ENCODE measurements around the gene TRIM31. TPM values are rescaled to one million over a fixed set of nuclear protein-coding genes. Genes with fewer than 3 reads are reported as not detected.
"Not testable (repeated sequence)": the region's sequence is repeated elsewhere in the genome, so short reads cannot be mapped to it uniquely, and the experiment has no call there.

The TRIM31 gene
- total and polyA plus RNA-seq, 4 donors, result 0.16 to 1.3 (median 0.48) TPM

DNA sequence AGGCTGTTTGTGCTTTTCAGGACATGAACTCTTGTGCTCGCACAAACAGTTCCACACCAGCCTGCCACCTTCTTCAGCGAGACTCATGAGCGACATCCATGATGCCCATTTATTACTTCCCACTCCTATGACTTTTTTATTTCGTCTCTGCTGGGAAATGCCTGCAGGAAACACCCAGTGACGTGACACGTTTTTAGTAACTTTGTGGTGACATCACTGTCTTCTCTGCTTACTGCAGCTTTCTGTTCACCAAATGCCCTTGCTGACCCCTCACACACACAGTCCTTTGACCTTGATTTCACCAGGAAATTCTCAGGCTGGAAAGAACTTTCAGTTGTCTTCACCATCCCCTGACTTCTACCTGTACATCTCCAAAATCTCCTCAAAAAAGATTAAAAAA, 31.9 kb upstream of the TRIM31 start:
- WGBS, result 62% methylated on average over 6 of the region's 6 CpGs
- no peak for TF ChIP-seq HNF4G (IDR thresholded peaks at IDR 0.05)
- no peak for DNase-seq (ENCODE audit: low spot score)
- Histone ChIP-seq H3K4me1 (ENCODE audit: control insufficient read depth in 4 of 4, insufficient read depth in 4 of 4, low read length in 3 of 4) (no peaks in the 10 kb centered on the region), H3K9ac (ENCODE audit: low read depth in 1 of 2, low read length in 2 of 2) (no peak overlapping the region), H3K27ac (ENCODE audit: low read depth in 1 of 2, low read length in 2 of 2) (no peak overlapping the region), H3K36me3 (ENCODE audit: control insufficient read depth in 4 of 4, insufficient read depth in 3 of 4, low read depth in 1 of 4, low read length in 3 of 4) (no peaks in the 10 kb centered on the region), H3K27me3 (ENCODE audit: control insufficient read depth in 4 of 4, insufficient read depth in 4 of 4, low read length in 3 of 4) (peaks cover 0 to 8% (median 0%) of the 10 kb centered on the region in 4 donors), H3K4me3 (ENCODE audit: low read depth in 1 of 3, low read length in 3 of 3) (no peak overlapping the region), H3K9me3 (ENCODE audit: control insufficient read depth in 4 of 4, low read length in 3 of 4) (no peaks in the 10 kb centered on the region)

- Histone ChIP-seq H3K4me3 (ENCODE audit: low read depth in 1 of 3, low read length in 3 of 3) (no peak overlapping the region), H3K27ac (ENCODE audit: low read depth in 1 of 2, low read length in 2 of 2) (no peak overlapping the region), H3K36me3 (ENCODE audit: control insufficient read depth in 4 of 4, insufficient read depth in 3 of 4, low read depth in 1 of 4, low read length in 3 of 4) (no peaks in the 10 kb centered on the region), H3K27me3 (ENCODE audit: control insufficient read depth in 4 of 4, insufficient read depth in 4 of 4, low read length in 3 of 4) (peaks cover 0 to 8% (median 0%) of the 10 kb centered on the region in 4 donors), H3K4me1 (ENCODE audit: control insufficient read depth in 4 of 4, insufficient read depth in 4 of 4, low read length in 3 of 4) (no peaks in the 10 kb centered on the region), H3K9me3 (ENCODE audit: control insufficient read depth in 4 of 4, low read length in 3 of 4) (no peaks in the 10 kb centered on the region), H3K9ac (ENCODE audit: low read depth in 1 of 2, low read length in 2 of 2) (no peak overlapping the region)
- no peak for DNase-seq (ENCODE audit: low spot score)
- TF ChIP-seq HNF4G (IDR thresholded peaks at IDR 0.05) (no peak), TAF1 (conservative IDR thresholded peaks at IDR 0.05) (no peak), SP1 (IDR thresholded peaks at IDR 0.05) (no peak), REST (IDR thresholded peaks at IDR 0.05) (no peak), EGR1 (IDR thresholded peaks at IDR 0.05; ENCODE audit: low read depth in 2 of 2) (no peak), FOXA2 (IDR thresholded peaks at IDR 0.05) (no peak), RAD21 (IDR thresholded peaks at IDR 0.05) (no peak), ZBTB33 (IDR thresholded peaks at IDR 0.05) (no peak), FOXA1 (IDR thresholded peaks at IDR 0.05) (no peak), GABPA (IDR thresholded peaks at IDR 0.05 in 1 of 2, conservative IDR thresholded peaks at IDR 0.05 in 1 of 2) (no peak)
- TF ChIP-seq, protein P1, sequence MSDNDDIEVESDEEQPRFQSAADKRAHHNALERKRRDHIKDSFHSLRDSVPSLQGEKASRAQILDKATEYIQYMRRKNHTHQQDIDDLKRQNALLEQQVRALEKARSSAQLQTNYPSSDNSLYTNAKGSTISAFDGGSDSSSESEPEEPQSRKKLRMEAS (IDR thresholded peaks at IDR 0.05), result no peak
- WGBS, result 62% methylated on average over 2 of the region's 2 CpGs
Measured at GRCh38 chr6:30143780-30144179, 30.9 kb upstream of the TRIM31 start.

DNA sequence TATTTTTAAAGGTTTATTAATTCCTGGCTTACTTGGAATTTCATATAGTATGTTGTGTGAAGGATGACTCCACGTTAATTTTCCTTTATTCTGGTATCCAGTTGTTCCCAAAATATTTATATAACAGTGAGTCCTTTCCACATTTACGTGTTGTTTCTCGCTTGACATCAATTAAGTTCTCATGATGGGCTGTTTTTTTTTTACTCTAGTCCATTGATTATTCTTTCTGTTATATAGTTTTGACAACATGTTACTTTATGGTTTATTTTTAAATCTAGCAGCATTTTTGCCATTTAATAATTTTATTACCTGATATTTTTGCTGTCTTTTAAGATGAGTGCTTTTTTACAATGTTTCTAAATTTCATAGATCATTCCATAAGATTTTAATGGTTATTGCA, 29.8 kb upstream of the TRIM31 start:
- Histone ChIP-seq H3K4me3 (ENCODE audit: low read depth in 1 of 3, low read length in 3 of 3) (no peak overlapping the region), H3K9ac (ENCODE audit: low read depth in 1 of 2, low read length in 2 of 2) (no peak overlapping the region), H3K27ac (ENCODE audit: low read depth in 1 of 2, low read length in 2 of 2) (no peak overlapping the region), H3K27me3 (ENCODE audit: control insufficient read depth in 4 of 4, insufficient read depth in 4 of 4, low read length in 3 of 4) (peaks cover 0 to 8% (median 0%) of the 10 kb centered on the region in 4 donors), H3K4me1 (ENCODE audit: control insufficient read depth in 4 of 4, insufficient read depth in 4 of 4, low read length in 3 of 4) (no peaks in the 10 kb centered on the region), H3K9me3 (ENCODE audit: control insufficient read depth in 4 of 4, low read length in 3 of 4) (no peaks in the 10 kb centered on the region), H3K36me3 (ENCODE audit: control insufficient read depth in 4 of 4, insufficient read depth in 3 of 4, low read depth in 1 of 4, low read length in 3 of 4) (no peaks in the 10 kb centered on the region)
- WGBS, result 78% methylated on average over 3 of the region's 3 CpGs
- TF ChIP-seq SP1 (IDR thresholded peaks at IDR 0.05) (no peak), NR2F2 (IDR thresholded peaks at IDR 0.05) (no peak), RAD21 (IDR thresholded peaks at IDR 0.05) (no peak), FOXA2 (IDR thresholded peaks at IDR 0.05) (no peak)
- TF ChIP-seq, protein P2, sequence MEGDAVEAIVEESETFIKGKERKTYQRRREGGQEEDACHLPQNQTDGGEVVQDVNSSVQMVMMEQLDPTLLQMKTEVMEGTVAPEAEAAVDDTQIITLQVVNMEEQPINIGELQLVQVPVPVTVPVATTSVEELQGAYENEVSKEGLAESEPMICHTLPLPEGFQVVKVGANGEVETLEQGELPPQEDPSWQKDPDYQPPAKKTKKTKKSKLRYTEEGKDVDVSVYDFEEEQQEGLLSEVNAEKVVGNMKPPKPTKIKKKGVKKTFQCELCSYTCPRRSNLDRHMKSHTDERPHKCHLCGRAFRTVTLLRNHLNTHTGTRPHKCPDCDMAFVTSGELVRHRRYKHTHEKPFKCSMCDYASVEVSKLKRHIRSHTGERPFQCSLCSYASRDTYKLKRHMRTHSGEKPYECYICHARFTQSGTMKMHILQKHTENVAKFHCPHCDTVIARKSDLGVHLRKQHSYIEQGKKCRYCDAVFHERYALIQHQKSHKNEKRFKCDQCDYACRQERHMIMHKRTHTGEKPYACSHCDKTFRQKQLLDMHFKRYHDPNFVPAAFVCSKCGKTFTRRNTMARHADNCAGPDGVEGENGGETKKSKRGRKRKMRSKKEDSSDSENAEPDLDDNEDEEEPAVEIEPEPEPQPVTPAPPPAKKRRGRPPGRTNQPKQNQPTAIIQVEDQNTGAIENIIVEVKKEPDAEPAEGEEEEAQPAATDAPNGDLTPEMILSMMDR (IDR thresholded peaks at IDR 0.05; ENCODE audit: low read depth, low read length, missing input control), result no peak
- no peak for DNase-seq (ENCODE audit: low spot score)

- not testable (repeated sequence) for H3K4me1 ChIP-seq (ENCODE audit: control insufficient read depth in 4 of 4, insufficient read depth in 4 of 4, low read length in 3 of 4); H3K9me3 ChIP-seq (ENCODE audit: control insufficient read depth in 4 of 4, low read length in 3 of 4); H3K36me3 ChIP-seq (ENCODE audit: control insufficient read depth in 4 of 4, insufficient read depth in 3 of 4, low read depth in 1 of 4, low read length in 3 of 4); DNase-seq (ENCODE audit: low spot score); H3K4me3 ChIP-seq (ENCODE audit: low read depth in 1 of 3, low read length in 3 of 3); H3K27ac ChIP-seq (ENCODE audit: low read depth in 1 of 2, low read length in 2 of 2); H3K9ac ChIP-seq (ENCODE audit: low read depth in 1 of 2, low read length in 2 of 2)
- 83% methylated on average over 8 of the region's 8 CpGs for WGBS
- H3K27me3 ChIP-seq (ENCODE audit: control insufficient read depth in 4 of 4, insufficient read depth in 4 of 4, low read length in 3 of 4), result peaks cover 0 to 12% (median 0%) of the 10 kb centered on the region in 4 donors
Measured at GRCh38 chr6:30140240-30140639, 27.4 kb upstream of the TRIM31 start.
